ENCODE measurements around the gene NDUFAF7.
A peak's percentile ranks its signal among the peaks of the same experiment; 100 is the strongest.

Gene NDUFAF7

GRCh38 chr2:37262522-37262921, 31.1 kb downstream of the NDUFAF7 start:
- TF ChIP-seq CTCF (conservative IDR thresholded peaks at IDR 0.05; ENCODE audit: low read depth, low read length), result no peak
- no peak overlapping the region for H3K4me3 ChIP-seq (ENCODE audit: low read length)
- no peak for DNase-seq (ENCODE audit: low read depth)

- DNase-seq (ENCODE audit: low read depth), result no peak
- TF ChIP-seq CTCF (conservative IDR thresholded peaks at IDR 0.05; ENCODE audit: low read depth, low read length), result no peak
- no peak overlapping the region for H3K4me3 ChIP-seq (ENCODE audit: low read length)
These were observed 32.4 kb downstream of the NDUFAF7 start for GRCh38 chr2:37263839-37264238.

GRCh38 chr2:37267685-37268084, 36.2 kb downstream of the NDUFAF7 start:
- no peak overlapping the region for H3K4me3 ChIP-seq (ENCODE audit: low read length)
- no peak for DNase-seq (ENCODE audit: low read depth)
- no peak for TF ChIP-seq CTCF (conservative IDR thresholded peaks at IDR 0.05; ENCODE audit: low read depth, low read length)

GRCh38 chr2:37268111-37268510, 36.7 kb downstream of the NDUFAF7 start:
- DNase-seq (ENCODE audit: low read depth), result no peak
- H3K4me3 ChIP-seq (ENCODE audit: low read length), result no peak overlapping the region
- TF ChIP-seq CTCF (conservative IDR thresholded peaks at IDR 0.05; ENCODE audit: low read depth, low read length), result no peak

GRCh38 chr2:37271376-37272067, 40.1 kb downstream of the NDUFAF7 start:
- DNase-seq (ENCODE audit: low read depth), result no peak
- no peak overlapping the region for H3K4me3 ChIP-seq (ENCODE audit: low read length)
- no peak for TF ChIP-seq CTCF (conservative IDR thresholded peaks at IDR 0.05; ENCODE audit: low read depth, low read length)

- peak; percentile 3 for DNase-seq (ENCODE audit: low read depth)
- no peak overlapping the region for H3K4me3 ChIP-seq (ENCODE audit: low read length)
- TF ChIP-seq CTCF (conservative IDR thresholded peaks at IDR 0.05; ENCODE audit: low read depth, low read length), result no peak
These were observed 43.0 kb downstream of the NDUFAF7 start for GRCh38 chr2:37274359-37274965.

GRCh38 chr2:37276291-37276690, 44.8 kb downstream of the NDUFAF7 start:
- H3K4me3 ChIP-seq (ENCODE audit: low read length), result no peak overlapping the region
- DNase-seq (ENCODE audit: low read depth), result no peak
- no peak for TF ChIP-seq CTCF (conservative IDR thresholded peaks at IDR 0.05; ENCODE audit: low read depth, low read length)

All from retinal pigment epithelial cell (primary cell).